ENCODE data around the gene PIGC.

DNA sequence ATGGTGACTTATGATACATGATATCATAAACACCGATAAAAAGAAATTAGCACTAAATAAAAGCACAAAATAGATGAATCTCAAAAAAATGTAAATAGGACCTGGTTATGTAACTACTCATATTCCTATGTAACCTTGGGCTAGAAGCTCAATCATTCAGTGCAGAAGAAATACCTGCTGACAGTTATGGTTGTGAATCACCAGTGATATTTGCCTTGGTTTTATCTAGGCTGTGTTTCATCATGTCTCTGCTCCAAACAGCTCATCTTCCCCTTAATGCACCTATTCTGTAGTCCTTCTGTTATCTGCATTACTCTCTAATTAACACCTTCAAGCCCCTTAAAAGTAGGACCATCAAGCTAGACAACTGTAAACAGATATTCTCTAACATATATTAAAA is 16.3 kb upstream of the PIGC start:
- TF ChIP-seq YY1 (IDR thresholded peaks at IDR 0.05; ENCODE audit: insufficient read depth, insufficient read length) (no peak), ZNF274 (IDR thresholded peaks at IDR 0.05; ENCODE audit: low read depth, low read length) (no peak)
